ENCODE measurements around the gene SLC43A3.
"Not testable (repeated sequence)": the region's sequence is repeated elsewhere in the genome, so short reads cannot be mapped to it uniquely, and the experiment has no call there.

The SLC43A3 gene

DNA sequence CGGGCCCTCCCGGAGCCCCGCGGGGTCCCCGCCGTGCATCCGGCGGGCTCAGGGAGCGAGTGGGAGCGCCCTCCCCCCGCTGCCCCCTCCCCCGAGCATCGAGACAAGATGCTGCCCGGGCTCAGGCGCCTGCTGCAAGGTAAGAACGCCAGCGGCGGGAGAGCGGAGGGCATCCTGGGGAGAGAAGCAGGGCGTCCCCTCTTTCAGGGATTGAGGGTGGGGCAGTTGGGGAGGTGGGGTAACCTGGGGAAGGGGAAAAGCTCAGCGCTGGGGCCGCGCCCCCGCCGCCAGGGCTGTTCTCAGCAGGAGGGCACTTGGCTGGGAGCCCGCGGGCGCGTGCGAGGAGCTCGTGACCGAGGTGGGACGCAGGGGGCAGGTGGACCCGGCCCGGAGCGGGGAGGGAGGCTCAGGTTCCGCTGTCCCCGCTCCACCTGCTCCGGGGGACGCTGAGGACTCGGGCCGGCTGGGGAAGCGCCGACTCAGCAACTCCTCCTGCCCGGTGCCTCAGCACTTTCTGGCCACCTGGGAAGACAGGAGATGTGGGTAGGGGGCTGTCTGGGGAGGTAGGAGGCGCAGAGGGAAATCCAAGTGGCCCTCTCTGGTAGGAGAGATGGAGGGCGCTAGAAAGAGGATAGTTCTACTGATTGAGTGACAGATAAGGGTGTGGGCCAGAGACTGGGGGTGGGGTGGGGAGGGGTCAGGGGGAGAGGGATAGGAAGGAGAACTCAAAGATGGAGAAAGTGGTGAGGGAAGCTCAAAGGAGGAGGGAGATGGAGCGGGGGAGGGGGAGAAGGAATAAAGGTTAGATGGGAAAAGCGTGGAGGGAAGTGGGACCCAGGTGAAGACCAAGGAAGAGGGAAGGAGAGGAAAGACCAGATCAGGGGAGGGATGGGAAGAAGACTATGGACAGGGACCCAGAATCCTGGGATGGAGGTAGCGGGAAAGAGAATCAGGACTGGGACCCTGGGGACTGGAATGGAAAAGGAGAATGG lies 34.1 kb upstream of the SLC43A3 start:
- no peak for DNase-seq
- in situ Hi-C loops (cut with MboI; ENCODE audit: low pct_unique_long_range_greater_than_20kb, low sequenced_read_pairs): no loop called here

DNA sequence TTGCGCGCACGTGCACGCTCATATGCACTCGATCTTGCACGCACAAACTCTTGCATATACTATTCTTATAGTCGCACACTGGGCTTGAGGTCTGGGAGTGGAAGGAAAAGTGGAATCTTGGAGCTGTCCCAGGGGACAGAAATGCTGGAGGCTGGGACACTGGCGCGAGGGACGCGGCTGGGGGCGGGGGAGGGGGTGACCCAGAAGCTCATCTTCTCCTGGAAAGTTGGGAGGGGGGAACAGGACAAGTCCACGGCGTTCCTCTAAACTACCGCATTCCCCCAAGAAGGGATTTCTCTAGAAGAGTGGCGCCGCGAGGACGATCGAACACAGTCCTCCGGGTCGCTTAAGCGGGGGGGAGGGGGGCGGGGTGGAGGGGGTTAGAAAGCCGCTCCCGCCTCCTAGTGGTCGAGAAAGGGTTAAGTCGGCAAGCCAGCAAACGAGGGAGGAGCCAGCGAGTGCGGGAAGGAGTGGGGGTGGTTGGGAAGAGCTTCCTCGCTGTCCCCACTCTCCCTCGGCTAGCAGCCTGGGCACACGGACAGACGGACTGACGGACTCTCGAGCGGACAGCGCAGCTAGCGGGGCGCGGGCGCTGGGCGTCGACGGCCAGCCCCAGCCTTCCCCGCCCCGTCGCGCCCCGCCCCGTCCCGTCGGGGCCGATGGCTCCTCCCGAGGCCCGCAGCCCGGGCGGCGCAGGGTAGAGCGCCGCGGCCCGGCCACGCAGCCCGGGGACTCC lies 33.3 kb upstream of the SLC43A3 start, which contains the start of gene RTN4RL2:
RTN4RL2 (plus strand) TSS at position 507 of the 736 bp plus-strand sequence. CDS start 338 bp downstream, outside the sequence.
- in situ Hi-C loops (cut with MboI; ENCODE audit: low pct_unique_long_range_greater_than_20kb, low sequenced_read_pairs): no loop called here
- peak; percentile 73 for DNase-seq

DNA sequence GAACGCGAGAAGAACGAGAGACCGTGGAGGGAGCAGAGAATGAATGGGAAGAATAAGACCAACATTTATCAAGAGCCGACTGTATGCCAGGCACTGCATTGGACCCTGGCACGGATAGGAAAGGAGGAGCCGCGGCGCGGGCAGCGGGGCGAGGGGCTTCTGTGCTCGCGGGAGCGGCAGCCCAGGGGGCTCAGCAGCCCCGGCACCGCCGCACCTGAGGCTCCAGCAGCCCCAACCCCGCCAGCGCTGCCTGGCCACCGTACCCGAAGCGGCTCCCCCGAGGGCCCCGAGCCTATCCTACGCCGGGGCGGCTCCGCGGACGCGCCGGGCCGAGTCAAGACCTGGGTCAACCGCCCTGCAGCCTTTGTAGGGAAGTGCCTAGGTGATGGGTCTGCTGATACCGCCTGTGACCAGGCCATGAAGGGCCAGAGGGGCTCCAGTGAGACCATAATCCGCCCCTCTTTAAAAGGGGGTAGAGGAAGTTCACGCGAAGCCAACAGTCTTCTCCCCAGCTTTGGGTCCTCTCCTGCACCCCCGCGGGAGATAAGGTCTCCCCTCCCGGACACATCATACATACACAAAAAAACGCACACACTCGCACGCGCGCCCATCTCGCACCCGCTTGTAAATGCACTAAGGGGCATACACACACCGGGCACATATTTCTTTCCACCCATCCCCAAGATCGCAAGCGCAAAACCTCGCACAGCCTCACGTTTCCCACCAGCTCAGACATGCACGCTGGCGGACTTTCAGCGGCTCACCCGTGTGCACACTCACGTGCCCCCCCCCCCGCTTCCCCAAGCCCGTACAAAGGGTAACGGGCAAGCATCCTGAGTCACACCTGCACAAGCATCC lies 32.5 kb upstream of the SLC43A3 start:
- in situ Hi-C loops (cut with MboI; ENCODE audit: low pct_unique_long_range_greater_than_20kb, low sequenced_read_pairs): no loop called here
- peak; percentile 35 for DNase-seq

DNA sequence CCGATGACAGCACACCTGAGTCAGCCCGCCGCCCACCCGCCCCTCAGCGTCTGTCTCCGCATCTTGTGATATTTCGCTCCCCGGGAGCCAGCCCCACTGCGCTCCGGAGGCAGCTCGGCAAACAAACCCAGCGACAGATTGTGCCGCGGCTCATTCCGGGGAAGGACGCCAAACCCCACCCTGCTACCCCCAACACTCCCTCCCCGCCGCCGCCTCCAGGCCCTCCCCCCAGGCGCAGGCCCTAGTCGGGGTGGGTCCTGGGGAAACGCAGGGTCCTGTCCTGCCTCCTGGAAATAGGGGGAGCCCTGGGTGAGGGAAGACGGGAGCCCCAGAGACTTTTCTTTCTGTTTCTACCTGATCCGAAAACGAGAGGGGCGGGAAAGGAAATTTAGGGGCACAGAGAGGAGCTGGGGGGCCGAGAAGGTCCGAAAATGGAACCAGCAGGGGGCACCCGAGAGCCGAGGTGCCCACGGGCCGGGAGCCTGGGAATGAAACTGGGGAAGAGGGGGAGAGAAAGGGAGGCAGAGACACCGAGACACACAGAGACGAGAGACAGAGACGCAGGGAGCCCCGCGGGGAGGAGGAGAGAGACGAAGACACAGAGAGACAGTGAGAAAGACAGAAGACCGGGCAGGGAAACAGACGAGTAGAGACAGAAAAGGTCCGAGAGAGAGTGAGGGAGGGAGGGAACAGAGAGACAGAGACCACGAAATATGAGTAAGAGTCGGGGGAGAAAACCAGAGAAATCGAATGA lies 31.7 kb upstream of the SLC43A3 start:
- in situ Hi-C loops (cut with MboI; ENCODE audit: low pct_unique_long_range_greater_than_20kb, low sequenced_read_pairs): no loop called here
- DNase-seq: peak; percentile 60

DNA sequence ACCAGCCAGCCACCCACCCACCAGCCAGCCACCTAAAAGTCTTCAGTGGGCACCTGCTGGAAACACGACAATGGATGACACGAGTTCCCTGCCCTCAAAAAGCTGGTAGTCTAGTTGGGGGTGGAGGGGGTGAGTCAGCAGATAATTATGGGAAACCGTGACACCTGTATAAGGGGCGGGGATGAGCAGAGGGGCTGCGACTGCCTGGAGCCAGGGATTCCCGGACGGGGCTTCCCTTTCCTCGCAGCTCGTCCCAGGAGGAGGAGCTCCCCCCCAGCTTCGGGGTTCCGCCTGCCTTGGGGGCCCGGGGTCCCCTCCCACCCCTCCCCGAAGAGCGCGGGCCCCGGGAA lies 31.1 kb upstream of the SLC43A3 start:
- in situ Hi-C loops (cut with MboI; ENCODE audit: low pct_unique_long_range_greater_than_20kb, low sequenced_read_pairs): no loop called here
- no peak for DNase-seq

DNA sequence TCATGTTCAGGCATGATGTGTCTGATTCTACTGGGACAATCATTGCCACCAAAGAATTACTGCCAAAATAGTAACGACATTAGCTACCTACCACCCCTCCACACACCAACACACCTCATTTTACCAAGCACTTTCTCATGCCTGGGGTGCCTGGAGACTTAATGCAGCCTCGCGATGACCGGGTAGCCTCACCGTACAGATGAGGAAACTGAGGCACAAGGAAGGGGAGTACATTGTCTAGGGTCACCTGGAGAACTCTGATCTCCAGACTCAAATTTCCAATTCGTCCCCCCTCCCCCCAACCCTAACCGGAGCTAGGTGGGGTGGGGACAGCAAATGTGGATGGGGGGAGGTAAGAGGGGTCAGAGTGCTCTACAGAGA lies 30.7 kb upstream of the SLC43A3 start:
- DNase-seq: no peak
- in situ Hi-C loops (cut with MboI; ENCODE audit: low pct_unique_long_range_greater_than_20kb, low sequenced_read_pairs): no loop called here

DNA sequence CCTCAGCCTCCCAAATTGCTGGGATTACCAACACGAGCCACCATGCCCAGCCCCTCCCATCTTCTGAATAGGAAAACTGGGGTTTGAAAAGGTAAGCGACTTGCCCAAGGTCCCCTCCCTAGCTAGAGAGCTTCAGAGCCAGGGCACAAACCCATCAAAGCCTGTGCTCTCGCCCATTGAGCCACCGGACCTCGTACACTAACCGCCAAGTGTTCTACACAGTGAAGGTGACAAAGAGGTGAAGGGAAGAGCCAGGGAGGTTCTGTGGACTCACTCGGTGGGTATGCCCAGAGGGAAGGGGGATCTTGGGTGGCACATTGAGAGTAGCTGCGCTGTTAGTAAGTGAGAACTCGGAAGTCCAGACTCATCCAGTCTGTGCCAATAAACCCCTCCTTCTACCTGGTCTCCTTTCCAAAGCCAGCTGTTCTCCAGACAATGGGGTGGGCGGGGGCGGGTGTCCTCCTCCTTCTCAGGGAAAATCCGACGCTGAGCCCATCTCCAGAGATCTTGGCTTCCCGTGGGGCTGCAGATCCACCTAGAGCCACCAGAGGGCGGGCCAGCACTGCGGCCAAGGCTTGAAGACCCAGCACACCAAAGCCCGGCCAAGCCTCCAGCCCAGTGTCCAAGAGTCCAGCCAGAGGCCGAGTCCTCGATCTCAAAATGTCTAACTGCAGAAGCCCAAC lies 30.2 kb upstream of the SLC43A3 start:
- DNase-seq: peak; percentile 81

DNA sequence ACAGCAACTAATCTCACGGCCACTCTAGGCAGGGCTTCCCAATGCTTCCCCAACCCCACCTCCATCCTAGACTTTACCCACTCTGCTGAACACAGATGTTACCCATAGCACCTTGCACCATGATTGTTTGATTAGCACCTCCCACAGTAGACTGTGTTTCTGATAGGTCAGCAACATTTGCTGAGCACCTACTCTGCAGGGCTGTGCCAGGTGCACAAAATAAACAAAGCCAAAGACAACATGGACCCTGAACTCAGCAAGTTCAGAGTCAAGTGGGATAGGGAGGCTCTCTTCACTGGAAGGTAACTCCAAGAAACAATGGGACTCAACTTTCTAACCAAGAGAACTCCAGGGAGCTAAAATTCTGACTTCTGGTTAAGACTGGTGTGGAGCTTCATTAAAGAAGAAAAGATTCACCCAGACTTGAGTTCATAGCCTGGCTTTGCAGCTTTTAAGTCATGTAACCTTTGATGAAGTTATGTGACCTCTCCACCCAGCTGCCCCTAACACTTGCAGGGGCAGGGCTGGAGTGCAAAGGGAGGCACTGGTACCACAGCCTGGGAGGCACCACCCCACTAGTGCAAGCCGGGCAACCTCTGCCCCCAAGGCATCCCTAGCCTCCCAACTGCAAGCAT lies 26.7 kb upstream of the SLC43A3 start:
- no peak for DNase-seq
- in situ Hi-C loops (cut with MboI; ENCODE audit: low pct_unique_long_range_greater_than_20kb, low sequenced_read_pairs): no loop called here

More for the DNA sequence above, 30.2 kb upstream of the SLC43A3 start:
- in situ Hi-C loops (cut with MboI; ENCODE audit: low pct_unique_long_range_greater_than_20kb, low sequenced_read_pairs): no loop called here

DNA sequence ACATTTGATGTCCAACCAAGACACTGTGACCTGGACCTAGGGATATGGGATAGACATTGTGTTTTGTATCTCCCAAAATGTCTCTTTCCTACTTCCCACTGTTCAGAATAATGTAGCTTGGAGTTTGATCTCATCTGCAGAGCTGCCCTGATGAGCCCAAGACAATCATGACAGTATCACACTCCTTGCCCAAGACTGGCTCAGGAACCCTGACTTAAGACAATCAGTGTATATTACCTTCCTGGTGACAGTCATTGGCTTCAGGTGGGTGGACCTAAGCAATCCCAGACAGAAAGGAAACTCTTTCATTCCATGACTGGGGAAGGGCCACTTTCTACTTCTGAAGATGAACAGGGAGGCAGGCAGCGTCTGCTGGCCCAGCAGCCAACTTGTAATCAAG lies 19.1 kb upstream of the SLC43A3 start:
- no peak for DNase-seq
- in situ Hi-C loops (cut with MboI; ENCODE audit: low pct_unique_long_range_greater_than_20kb, low sequenced_read_pairs): no loop called here

DNA sequence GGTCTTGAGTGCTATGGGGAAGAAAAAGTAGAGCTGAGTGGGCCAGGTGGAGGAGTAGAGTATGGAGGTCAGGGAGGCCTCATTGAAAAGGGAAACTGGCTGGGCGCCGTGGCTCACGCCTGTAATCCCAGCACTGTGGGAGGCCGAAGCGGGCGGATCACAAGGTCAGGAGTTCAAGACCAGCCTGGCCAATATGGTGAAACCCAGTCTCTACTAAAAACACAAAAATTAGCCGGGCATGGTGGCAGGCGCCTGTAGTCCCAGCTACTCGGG lies 18.1 kb upstream of the SLC43A3 start:
- DNase-seq; in situ Hi-C loops (cut with MboI; ENCODE audit: low pct_unique_long_range_greater_than_20kb, low sequenced_read_pairs): not testable (repeated sequence)

DNA sequence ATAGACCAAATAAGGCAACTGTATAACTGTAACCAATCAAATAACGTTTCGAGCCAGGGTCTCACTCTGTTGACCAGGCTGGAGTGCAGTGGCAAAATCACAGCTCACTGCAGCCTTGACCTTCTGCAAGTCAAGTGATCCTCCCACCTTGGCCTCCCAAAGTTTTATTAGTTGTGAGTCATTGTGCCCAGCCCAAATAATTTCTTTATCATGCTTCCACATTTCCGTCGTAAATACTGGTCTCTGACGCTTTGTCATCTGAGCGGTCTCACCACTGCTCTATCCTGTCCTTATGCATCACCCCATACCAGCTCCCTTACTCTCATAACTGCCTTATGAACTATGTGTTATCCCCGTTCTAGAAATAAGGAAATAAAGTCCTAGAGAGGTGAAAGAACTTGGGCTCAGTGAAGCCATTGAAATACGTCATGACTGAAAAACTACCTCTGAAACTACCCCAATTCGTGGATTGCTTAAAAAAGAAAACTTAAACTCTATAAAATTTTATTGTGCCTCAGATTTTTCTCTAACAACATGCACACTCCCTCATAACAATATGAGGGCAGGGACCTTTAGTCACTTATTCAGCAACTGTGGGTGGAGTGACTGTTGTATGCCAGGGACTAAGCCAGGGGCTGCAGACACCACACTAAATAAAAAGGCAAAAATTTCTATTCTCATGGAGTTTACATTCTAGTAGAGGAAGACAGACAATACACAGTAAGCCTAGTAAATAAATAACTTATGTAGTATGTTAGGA lies 17.6 kb upstream of the SLC43A3 start:
- in situ Hi-C loops (cut with MboI; ENCODE audit: low pct_unique_long_range_greater_than_20kb, low sequenced_read_pairs): no loop called here
- no peak for DNase-seq

DNA sequence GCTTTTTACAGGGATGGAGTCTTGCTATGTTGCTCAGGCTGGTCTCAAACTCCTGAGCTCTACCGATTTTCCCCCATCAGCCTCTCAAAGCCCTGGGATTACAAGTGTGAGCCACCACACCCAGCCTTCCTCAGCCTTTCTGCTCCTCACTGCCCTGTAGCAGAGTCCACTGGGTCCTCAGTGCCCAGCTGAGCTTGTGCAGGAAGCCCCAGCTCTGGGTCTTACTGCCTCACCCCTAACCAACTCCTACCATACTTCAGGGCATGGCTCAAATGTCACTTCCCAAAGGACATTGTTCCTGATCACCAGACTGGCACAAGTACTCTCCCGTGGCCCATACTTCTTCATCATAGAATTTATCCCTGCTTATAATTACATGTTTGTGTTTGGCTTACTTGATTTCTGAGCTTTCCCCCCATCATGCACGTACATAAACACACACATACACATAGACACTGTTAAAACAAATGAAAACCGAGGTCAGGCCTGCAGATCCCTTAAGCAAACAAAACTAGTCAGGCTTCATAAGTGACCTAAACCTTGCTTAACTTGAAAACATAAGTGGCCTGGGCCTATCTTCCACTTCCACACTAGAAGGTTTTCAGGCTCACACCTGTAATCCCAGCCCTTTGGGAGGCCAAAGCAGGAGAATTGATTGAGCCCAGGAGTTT lies 14.0 kb upstream of the SLC43A3 start:
- no peak for DNase-seq
- in situ Hi-C loops (cut with MboI; ENCODE audit: low pct_unique_long_range_greater_than_20kb, low sequenced_read_pairs): no loop called here

DNA sequence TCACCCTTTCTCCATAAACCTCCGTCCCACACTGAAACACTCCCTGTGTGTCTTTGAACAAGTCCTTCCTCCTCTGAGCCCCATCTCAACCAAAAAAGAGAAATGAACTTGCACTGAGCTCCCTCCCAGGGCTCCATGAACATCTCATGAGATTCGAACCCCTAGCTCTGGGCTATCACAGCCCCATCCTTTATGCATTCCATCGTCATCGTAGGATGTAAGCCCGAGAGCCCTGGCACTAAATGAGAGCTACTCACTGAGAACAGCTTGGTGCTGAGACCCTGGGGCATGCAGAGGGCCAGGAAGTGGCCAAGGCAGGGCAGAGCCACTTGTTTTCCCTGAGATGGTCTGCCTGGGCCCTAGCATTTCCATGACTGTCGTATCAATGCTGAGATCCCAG lies 12.9 kb upstream of the SLC43A3 start:
- in situ Hi-C loops (cut with MboI; ENCODE audit: low pct_unique_long_range_greater_than_20kb, low sequenced_read_pairs): no loop called here

DNA sequence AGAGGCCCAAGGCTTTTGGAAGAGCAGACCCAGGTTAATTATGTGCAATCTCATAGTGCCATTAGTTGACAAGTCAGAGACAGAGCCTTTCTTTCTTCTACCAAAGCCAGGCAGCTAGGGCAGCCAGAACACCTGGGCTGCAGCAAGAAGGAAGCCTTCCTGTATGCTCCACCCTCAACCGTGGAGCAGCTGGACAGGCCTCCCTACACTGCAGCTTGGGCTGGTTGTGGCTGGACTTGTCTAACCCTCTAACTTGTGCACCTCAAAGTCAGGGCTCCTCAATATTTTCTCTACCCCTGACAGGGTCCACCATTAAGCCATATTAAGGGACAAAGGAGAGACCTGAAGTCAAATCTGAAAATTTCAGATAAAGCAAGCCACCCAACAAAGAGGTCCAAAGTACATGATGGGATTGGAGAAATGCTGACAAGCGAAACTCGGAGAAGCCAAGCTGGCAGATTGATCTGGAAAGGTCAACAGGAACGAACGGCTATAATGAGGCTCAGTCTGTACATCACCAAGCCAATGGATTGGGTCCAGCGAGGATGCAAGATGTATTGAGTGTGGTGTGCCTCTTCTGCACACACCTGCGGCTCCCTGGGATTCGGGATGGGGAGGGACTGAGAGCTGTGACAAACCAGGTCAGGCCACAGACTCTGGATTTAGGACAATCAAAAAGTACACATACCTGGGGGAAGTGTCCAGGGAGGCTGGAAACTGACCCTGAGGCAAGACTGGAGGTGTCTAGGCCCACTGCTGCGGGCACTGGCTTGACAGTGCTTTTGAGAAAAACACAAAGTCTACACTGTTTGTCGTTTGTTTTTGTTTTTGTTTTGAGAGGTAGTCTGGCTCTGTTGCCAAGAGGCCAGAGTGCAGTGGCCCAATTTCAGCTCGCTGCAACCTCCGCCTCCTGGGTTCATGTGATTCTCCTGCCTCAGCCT lies 11.7 kb upstream of the SLC43A3 start:
- in situ Hi-C loops (cut with MboI; ENCODE audit: low pct_unique_long_range_greater_than_20kb, low sequenced_read_pairs): no loop called here
- DNase-seq: no peak

More for the DNA sequence above, 12.9 kb upstream of the SLC43A3 start:
- no peak for DNase-seq

DNA sequence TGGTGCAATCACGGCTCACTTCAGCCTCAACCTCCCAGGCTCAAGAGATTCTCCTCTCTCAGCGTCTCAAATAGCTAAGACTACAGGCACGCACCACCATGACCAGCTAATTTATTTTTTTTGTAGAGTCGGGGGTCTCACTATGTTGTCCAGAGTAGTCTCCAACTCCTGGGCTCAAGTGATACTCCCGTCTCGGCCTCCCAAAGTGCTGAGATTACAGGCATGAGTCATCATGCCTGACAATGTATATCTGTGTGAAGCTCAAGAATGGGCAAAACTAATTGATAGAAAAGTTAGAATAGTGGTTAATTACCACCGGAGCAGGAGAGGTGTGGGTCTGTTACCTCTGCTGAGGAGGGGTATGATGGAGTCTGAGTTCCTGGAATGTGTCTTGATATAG lies 9.1 kb upstream of the SLC43A3 start:
- no peak for DNase-seq
- in situ Hi-C loops (cut with MboI; ENCODE audit: low pct_unique_long_range_greater_than_20kb, low sequenced_read_pairs): no loop called here

All from KBM-7 (cell line).